WTC11 (cell line): ENCODE results near the gene EPS8L1. TPM values are rescaled to one million over a fixed set of nuclear protein-coding genes. Genes with fewer than 3 reads are reported as not detected.
A peak's percentile ranks its signal among the peaks of the same experiment; 100 is the strongest.

Source experiments
- ATAC-seq: fragments of 200-7000 bp; cut with Tn5 transposase; 2 replicates; pipeline ENCODE4 v1.10.0; 2021; ENCODE audit warnings: mild to moderate bottlenecking, moderate library complexity
- CTCF ChIA-PET: fragments of 300-600 bp; sonication (Branson Sonifier 250); formaldehyde crosslinking; loops from one replicate; lab custom pipeline; 2021; ENCODE audit warnings: antibody characterized with exemption; lab: Charles Lee
- POLR2A ChIA-PET: fragments of 350-600 bp; sonication (Branson Sonifier 250); formaldehyde crosslinking; loops from one replicate; lab custom pipeline; 2021; ENCODE audit warnings: antibody characterized with exemption; lab: Charles Lee
- DNase-seq: peaks from one replicate; pipeline ENCODE4 v3.0.0; 2021; ENCODE audit warnings: low spot score
- H3K27ac Mint-ChIP-seq: 2 replicates; pipeline ENCODE4 v1.8.0; 2021; ENCODE audit warnings: mixed read lengths
- H3K27me3 Mint-ChIP-seq: 2 replicates; pipeline ENCODE4 v1.8.0; 2021; ENCODE audit warnings: low read depth, mild to moderate bottlenecking, moderate library complexity, mixed read lengths
- H3K36me3 Mint-ChIP-seq: 2 replicates; pipeline ENCODE4 v1.8.0; 2021; ENCODE audit warnings: mixed read lengths
- H3K4me1 Mint-ChIP-seq: 2 replicates; pipeline ENCODE4 v1.8.0; 2022; ENCODE audit warnings: mixed read lengths
- H3K4me3 Mint-ChIP-seq: 2 replicates; pipeline ENCODE4 v1.8.0; 2021; ENCODE audit warnings: mild to moderate bottlenecking, moderate library complexity, mixed read lengths
- H3K9me3 Mint-ChIP-seq: 2 replicates; pipeline ENCODE4 v1.8.0; 2021; ENCODE audit warnings: mixed read lengths
- GABPB1 ChIP-seq: sonication (generic); formaldehyde crosslinking; IDR thresholded peaks from 2 replicates; pipeline ENCODE4 v1.8.1; 2023; ENCODE audit warnings: mild to moderate bottlenecking, missing genetic modification reagents
- IRF2 ChIP-seq: sonication (generic); formaldehyde crosslinking; IDR thresholded peaks from 2 replicates; pipeline ENCODE4 v1.8.0; 2022; ENCODE audit warnings: low read depth, missing genetic modification reagents, borderline replicate concordance
- JUN ChIP-seq: sonication (generic); formaldehyde crosslinking; IDR thresholded peaks from 2 replicates; pipeline ENCODE4 v1.8.0; 2023; ENCODE audit warnings: mild to moderate bottlenecking, missing genetic modification reagents
- MXD4 ChIP-seq: fragments of 250-450 bp; sonication (Bioruptor Pico); IDR thresholded peaks from 2 replicates; pipeline ENCODE4 v1.8.0; 2021; ENCODE audit warnings: mild to moderate bottlenecking, moderate library complexity, borderline replicate concordance
- NFE2L1 ChIP-seq: sonication (generic); formaldehyde crosslinking; IDR thresholded peaks from 2 replicates; pipeline ENCODE4 v1.8.1; 2023; ENCODE audit warnings: missing genetic modification reagents
- NR2C2 ChIP-seq: sonication (generic); formaldehyde crosslinking; IDR thresholded peaks from 2 replicates; pipeline ENCODE4 v1.8.0; 2022; ENCODE audit warnings: mild to moderate bottlenecking, missing genetic modification reagents
- SMAD3 ChIP-seq: sonication (generic); formaldehyde crosslinking; IDR thresholded peaks from 2 replicates; pipeline ENCODE4 v1.8.0; 2022; ENCODE audit warnings: missing genetic modification reagents, mild to moderate bottlenecking, borderline replicate concordance
- ZBTB21 ChIP-seq: sonication (generic); formaldehyde crosslinking; IDR thresholded peaks from 2 replicates; pipeline ENCODE4 v1.8.1; 2023; ENCODE audit warnings: mild to moderate bottlenecking, missing genetic modification reagents, borderline replicate concordance
- ZNF138 ChIP-seq: sonication (generic); formaldehyde crosslinking; conservative IDR thresholded peaks from 2 replicates; pipeline ENCODE4 v1.8.1; 2022; ENCODE audit warnings: mild to moderate bottlenecking, moderate library complexity, missing genetic modification reagents
- ZNF317 ChIP-seq: sonication (generic); formaldehyde crosslinking; IDR thresholded peaks from 2 replicates; pipeline ENCODE4 v1.8.1; 2023; ENCODE audit warnings: low read depth, mild to moderate bottlenecking, moderate library complexity, missing genetic modification reagents, borderline replicate concordance
- ZNF396 ChIP-seq: fragments of 250-450 bp; sonication (Bioruptor Pico); IDR thresholded peaks from 2 replicates; pipeline ENCODE4 v1.8.0; 2021; ENCODE audit warnings: mild to moderate bottlenecking, moderate library complexity, borderline replicate concordance
- total RNA-seq: library from RNA; stranded (reverse); gene quantifications from 3 replicates; pipeline ENCODE4 v1.2.3, GENCODE V29; 2021
- TF ChIP-seq, protein P1 (sequence below): sonication (generic); formaldehyde crosslinking; IDR thresholded peaks from 2 replicates; pipeline ENCODE4 v1.8.0; 2023; ENCODE audit warnings: missing genetic modification reagents, mild to moderate bottlenecking, borderline replicate concordance
- TF ChIP-seq, protein P2 (sequence below): sonication (generic); formaldehyde crosslinking; IDR thresholded peaks from 2 replicates; pipeline ENCODE4 v1.8.1; 2023; ENCODE audit warnings: mild to moderate bottlenecking, missing genetic modification reagents
- TF ChIP-seq, protein P3 (sequence below): sonication (generic); formaldehyde crosslinking; IDR thresholded peaks from 2 replicates; pipeline ENCODE4 v1.8.1; 2022; ENCODE audit warnings: missing genetic modification reagents, borderline replicate concordance

The EPS8L1 gene
- total RNA-seq, 1 experiment from 2014 or later, result 38.9 TPM

DNA sequence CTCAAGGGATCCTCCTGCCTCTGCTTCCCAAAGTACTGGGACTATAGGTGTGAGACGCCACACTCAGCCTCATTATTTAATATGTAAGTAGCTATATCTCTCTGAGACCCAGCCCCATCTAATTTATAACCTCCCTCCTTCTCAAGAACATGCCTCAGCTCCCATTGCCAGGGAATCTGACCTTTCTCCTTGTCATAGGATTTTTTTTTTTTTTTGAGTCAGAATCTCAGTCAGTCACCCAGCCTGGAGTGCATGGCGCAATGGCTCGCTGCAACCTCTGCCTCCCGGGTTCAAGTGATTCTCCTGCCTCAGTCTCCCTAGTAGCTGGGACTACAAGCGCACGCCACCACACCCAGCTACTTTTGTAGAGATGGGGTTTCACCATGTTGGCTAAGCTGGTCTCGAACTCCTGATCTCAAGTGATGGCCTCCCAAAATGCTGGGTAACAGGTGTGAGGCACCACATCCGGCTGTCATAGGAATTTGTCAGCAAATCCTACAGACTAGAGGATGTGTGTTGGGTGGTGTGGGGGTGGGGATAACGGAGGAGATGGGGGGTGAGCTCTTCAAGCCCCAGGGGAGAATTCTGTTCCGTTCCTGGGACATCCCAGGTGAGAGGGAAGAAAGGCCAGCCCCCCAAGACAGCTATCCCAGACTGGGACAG lies 5.1 kb upstream of the EPS8L1 start:
- DNase-seq, result no peak
- ATAC-seq, result no peak
- ChIA-PET CTCF (interaction anchor here (0.6 to 4.8 kb wide), 3 partner anchors 17 to 189 kb away, joined by 8 to 25 read pairs (median 12); no protein-coding TSS in a partner anchor), POLR2A (no interaction called here)
- TF ChIP-seq, protein P1, sequence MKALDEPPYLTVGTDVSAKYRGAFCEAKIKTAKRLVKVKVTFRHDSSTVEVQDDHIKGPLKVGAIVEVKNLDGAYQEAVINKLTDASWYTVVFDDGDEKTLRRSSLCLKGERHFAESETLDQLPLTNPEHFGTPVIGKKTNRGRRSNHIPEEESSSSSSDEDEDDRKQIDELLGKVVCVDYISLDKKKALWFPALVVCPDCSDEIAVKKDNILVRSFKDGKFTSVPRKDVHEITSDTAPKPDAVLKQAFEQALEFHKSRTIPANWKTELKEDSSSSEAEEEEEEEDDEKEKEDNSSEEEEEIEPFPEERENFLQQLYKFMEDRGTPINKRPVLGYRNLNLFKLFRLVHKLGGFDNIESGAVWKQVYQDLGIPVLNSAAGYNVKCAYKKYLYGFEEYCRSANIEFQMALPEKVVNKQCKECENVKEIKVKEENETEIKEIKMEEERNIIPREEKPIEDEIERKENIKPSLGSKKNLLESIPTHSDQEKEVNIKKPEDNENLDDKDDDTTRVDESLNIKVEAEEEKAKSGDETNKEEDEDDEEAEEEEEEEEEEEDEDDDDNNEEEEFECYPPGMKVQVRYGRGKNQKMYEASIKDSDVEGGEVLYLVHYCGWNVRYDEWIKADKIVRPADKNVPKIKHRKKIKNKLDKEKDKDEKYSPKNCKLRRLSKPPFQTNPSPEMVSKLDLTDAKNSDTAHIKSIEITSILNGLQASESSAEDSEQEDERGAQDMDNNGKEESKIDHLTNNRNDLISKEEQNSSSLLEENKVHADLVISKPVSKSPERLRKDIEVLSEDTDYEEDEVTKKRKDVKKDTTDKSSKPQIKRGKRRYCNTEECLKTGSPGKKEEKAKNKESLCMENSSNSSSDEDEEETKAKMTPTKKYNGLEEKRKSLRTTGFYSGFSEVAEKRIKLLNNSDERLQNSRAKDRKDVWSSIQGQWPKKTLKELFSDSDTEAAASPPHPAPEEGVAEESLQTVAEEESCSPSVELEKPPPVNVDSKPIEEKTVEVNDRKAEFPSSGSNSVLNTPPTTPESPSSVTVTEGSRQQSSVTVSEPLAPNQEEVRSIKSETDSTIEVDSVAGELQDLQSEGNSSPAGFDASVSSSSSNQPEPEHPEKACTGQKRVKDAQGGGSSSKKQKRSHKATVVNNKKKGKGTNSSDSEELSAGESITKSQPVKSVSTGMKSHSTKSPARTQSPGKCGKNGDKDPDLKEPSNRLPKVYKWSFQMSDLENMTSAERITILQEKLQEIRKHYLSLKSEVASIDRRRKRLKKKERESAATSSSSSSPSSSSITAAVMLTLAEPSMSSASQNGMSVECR, result no peak
- no peak for TF ChIP-seq ZNF396
- TF ChIP-seq GABPB1 (CRISPR knock-in tag), result no peak
- TF ChIP-seq ZNF138 (CRISPR knock-in tag), result no peak
- TF ChIP-seq ZBTB21 (CRISPR knock-in tag), result no peak
- Mint-ChIP-seq H3K27ac (no peak overlapping the region), H3K9me3 (peaks cover 4% of the 10 kb centered on the region; the same call in 1 of the 2 replicates), H3K27me3 (peaks cover 97% of the 10 kb centered on the region), H3K36me3 (no peaks in the 10 kb centered on the region), H3K4me3 (no peak overlapping the region), H3K4me1 (peaks cover 41% of the 10 kb centered on the region)

DNA sequence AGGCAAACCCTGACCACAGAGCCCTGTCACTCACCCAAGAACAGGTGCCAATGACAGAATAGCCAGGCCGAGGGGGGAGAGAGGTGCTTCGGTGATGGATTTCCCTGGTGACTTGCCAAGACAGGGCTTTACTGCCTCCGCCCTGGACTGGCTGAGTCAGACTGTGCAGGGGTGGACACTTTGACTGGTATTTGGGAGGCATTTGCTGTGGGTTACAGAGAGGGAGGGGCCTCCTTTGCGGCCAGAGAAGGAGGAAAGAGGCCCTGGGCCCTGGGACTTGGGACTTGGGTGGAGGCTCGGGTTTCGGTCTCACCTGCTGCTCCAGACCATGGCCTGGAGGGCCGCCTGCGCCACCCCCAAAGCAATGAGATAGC lies 4.6 kb upstream of the EPS8L1 start:
- H3K36me3 Mint-ChIP-seq, result no peaks in the 10 kb centered on the region
- H3K27me3 Mint-ChIP-seq, result peaks cover 92% of the 10 kb centered on the region
- no peak overlapping the region for H3K27ac Mint-ChIP-seq
- ATAC-seq (no peak), DNase-seq (no peak)
- no peak overlapping the region for H3K4me3 Mint-ChIP-seq
- TF ChIP-seq NFE2L1 (CRISPR knock-in tag) (no peak), ZNF317 (CRISPR knock-in tag) (no peak)
- TF ChIP-seq, protein P2, sequence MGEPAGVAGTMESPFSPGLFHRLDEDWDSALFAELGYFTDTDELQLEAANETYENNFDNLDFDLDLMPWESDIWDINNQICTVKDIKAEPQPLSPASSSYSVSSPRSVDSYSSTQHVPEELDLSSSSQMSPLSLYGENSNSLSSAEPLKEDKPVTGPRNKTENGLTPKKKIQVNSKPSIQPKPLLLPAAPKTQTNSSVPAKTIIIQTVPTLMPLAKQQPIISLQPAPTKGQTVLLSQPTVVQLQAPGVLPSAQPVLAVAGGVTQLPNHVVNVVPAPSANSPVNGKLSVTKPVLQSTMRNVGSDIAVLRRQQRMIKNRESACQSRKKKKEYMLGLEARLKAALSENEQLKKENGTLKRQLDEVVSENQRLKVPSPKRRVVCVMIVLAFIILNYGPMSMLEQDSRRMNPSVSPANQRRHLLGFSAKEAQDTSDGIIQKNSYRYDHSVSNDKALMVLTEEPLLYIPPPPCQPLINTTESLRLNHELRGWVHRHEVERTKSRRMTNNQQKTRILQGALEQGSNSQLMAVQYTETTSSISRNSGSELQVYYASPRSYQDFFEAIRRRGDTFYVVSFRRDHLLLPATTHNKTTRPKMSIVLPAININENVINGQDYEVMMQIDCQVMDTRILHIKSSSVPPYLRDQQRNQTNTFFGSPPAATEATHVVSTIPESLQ, result no peak
- CTCF ChIA-PET, result interaction anchor here (3.3 to 4.8 kb wide), 2 partner anchors 17 to 189 kb away, joined by 12 to 25 read pairs; no protein-coding TSS in a partner anchor
- H3K4me1 Mint-ChIP-seq, result peaks cover 42% of the 10 kb centered on the region
- H3K9me3 Mint-ChIP-seq, result peaks cover 4% of the 10 kb centered on the region; the same call in 1 of the 2 replicates
- POLR2A ChIA-PET, result no interaction called here

DNA sequence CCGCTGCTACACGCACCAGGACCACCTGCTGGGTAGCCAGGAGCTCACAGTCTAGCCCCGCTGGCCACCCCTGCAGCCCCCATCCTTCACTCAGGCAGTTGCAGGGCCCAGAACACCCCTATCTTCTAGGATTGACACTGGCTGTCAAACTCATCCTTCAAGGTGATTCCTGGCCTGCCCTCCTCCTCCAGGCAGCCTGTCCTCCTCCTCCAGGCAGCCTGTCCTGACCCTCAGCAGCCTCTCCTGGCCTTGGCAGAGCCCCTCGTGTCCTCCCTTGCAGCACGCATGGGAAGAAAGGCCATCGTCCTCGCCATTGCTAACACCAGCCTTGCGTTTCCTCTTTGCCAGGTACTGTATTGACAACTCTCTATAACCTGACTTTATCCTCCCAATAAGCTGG lies 3.8 kb upstream of the EPS8L1 start:
- POLR2A ChIA-PET, result no interaction called here
- DNase-seq, result no peak
- Mint-ChIP-seq H3K27ac (no peak overlapping the region), H3K27me3 (peaks cover 90% of the 10 kb centered on the region), H3K4me3 (no peak overlapping the region), H3K4me1 (peaks cover 47% of the 10 kb centered on the region), H3K9me3 (peaks cover 4% of the 10 kb centered on the region; the same call in 1 of the 2 replicates), H3K36me3 (no peaks in the 10 kb centered on the region)
- no peak for ATAC-seq
- CTCF ChIA-PET, result interaction anchor here (0.5 to 0.9 kb wide), 2 partner anchors 191 to 903 kb away, joined by 3 read pairs; no protein-coding TSS in a partner anchor
- TF ChIP-seq ZNF396, result no peak
- TF ChIP-seq SMAD3, result no peak
- no peak for TF ChIP-seq IRF2 (CRISPR knock-in tag)

DNA sequence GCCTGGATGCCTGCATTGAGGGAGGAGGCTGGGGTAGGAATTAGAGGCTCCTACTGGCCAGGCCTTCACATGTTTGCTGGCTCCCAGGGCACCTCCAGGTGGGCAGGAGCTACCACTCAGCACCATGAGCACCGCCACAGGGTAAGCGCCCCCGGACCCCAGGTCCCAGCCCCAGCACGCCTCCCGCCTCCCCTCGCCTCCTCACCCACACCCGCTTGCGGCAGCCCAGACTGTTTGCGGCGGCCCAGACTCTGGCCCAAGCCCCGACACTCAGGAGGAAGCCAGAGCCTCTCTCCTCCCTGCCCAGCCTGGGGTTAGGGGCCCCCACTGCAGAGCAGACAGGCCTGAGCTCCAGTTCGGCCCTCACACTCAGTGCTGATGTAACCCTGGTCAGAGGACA lies 652 bp downstream of the EPS8L1 start:
- H3K4me1 Mint-ChIP-seq, result peaks cover 36% of the 10 kb centered on the region
- DNase-seq (peak; percentile 30), ATAC-seq (no peak)
- POLR2A ChIA-PET, result no interaction called here
- H3K36me3 Mint-ChIP-seq, result no peaks in the 10 kb centered on the region
- CTCF ChIA-PET, result interaction anchor here (0.7 to 2.2 kb wide), 3 partner anchors 18 to 195 kb away, joined by 3 to 5 read pairs (median 5); no protein-coding TSS in a partner anchor
- peaks cover 4% of the 10 kb centered on the region; the same call in 1 of the 2 replicates for H3K9me3 Mint-ChIP-seq
- H3K4me3 Mint-ChIP-seq, result peak overlapping the region; percentile 20
- TF ChIP-seq GABPB1 (CRISPR knock-in tag), result 0 out of 2 replicates have a peak, but pooled peaks have one; percentile 42
- TF ChIP-seq MXD4 (CRISPR knock-in tag), result no peak
- TF ChIP-seq JUN (CRISPR knock-in tag), result no peak
- TF ChIP-seq, protein P3, sequence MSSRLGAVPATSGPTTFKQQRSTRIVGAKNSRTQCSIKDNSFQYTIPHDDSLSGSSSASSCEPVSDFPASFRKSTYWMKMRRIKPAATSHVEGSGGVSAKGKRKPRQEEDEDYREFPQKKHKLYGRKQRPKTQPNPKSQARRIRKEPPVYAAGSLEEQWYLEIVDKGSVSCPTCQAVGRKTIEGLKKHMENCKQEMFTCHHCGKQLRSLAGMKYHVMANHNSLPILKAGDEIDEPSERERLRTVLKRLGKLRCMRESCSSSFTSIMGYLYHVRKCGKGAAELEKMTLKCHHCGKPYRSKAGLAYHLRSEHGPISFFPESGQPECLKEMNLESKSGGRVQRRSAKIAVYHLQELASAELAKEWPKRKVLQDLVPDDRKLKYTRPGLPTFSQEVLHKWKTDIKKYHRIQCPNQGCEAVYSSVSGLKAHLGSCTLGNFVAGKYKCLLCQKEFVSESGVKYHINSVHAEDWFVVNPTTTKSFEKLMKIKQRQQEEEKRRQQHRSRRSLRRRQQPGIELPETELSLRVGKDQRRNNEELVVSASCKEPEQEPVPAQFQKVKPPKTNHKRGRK (CRISPR knock-in tag), result no peak
- no peak for TF ChIP-seq NR2C2 (CRISPR knock-in tag)
- H3K27ac Mint-ChIP-seq, result no peak overlapping the region
- H3K27me3 Mint-ChIP-seq, result peaks cover 77% of the 10 kb centered on the region
